Astrocyte of the cerebellum (primary cell): ENCODE measurements around the gene MAN2B2.

Experiments used
- DNase-seq: peaks from one replicate; pipeline ENCODE4 v3.0.0-alpha.2; 2011; ENCODE audit warnings: low read depth
- H3K4me3 ChIP-seq: 2 replicates; pipeline ENCODE4 v1.5.1; 2011; ENCODE audit warnings: mild to moderate bottlenecking, low read depth, low read length, moderate library complexity
- in situ Hi-C: cut with HindIII; loops from 2 replicates; pipeline ENCODE4 v1.10.0; 2017; ENCODE audit warnings: low sequenced_read_pairs
- TF ChIP-seq, protein P1 (sequence below): IDR thresholded peaks from 2 replicates; pipeline ENCODE4 v1.5.1; 2012; ENCODE audit warnings: low read length, low read depth, moderate library complexity, mild to moderate bottlenecking; ENCODE audit errors: missing control alignments

Gene MAN2B2

GRCh38 chr4:6612961-6613675 is 38.1 kb downstream of the MAN2B2 start:
- H3K4me3 ChIP-seq: no peak overlapping the region
- TF ChIP-seq, protein P1, sequence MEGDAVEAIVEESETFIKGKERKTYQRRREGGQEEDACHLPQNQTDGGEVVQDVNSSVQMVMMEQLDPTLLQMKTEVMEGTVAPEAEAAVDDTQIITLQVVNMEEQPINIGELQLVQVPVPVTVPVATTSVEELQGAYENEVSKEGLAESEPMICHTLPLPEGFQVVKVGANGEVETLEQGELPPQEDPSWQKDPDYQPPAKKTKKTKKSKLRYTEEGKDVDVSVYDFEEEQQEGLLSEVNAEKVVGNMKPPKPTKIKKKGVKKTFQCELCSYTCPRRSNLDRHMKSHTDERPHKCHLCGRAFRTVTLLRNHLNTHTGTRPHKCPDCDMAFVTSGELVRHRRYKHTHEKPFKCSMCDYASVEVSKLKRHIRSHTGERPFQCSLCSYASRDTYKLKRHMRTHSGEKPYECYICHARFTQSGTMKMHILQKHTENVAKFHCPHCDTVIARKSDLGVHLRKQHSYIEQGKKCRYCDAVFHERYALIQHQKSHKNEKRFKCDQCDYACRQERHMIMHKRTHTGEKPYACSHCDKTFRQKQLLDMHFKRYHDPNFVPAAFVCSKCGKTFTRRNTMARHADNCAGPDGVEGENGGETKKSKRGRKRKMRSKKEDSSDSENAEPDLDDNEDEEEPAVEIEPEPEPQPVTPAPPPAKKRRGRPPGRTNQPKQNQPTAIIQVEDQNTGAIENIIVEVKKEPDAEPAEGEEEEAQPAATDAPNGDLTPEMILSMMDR: no peak
- no peak for DNase-seq
- in situ Hi-C loops: no loop called here

DNA sequence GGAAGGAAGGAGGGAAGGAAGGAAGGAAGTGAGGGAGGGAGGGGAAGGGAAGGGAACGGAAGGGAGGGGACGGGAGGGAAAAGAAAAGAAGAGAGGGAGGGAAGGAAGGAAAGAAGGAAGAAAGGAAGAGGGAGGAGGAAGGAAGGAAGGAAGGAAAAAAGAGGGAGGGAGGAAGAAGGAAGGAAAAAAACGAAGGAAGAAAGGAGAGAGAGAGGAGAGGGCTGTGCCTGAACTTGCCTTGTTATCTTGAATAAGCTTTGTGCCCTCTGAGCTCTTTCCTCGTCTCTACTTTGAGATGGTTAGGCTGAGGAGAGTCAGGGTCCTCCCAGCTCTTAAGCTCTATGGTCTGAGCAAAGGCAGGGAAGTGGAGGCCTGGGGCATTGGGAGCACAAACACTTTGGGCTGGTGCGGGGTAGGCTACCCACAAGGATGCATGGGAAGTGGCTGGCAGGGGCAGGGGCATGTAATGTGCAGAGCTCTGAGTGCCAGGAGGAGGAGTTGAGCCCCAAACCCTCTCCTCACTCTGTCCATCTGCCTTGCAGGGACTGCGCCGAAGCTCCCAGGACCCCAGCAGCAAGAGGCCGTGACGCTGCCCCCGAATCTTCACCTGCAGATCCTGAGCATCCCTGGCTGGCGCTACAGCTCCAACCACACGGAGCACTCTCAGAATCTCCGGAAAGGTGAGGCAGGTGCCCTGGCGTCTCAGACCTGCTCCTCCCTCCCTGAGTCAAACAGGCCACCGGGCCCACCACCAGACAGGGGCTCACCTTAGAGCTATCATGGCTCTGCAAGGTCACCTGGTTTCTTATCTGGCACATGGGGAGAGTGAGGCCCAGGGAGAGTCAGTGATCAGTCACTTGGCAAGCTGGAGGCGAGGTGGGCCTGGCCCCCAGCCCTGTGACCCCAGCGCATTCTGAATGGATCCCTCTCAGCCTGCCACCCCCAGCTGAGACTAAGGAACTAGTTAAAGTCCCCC is 39.0 kb downstream of the MAN2B2 start:
- no peak overlapping the region for H3K4me3 ChIP-seq
- no peak for DNase-seq
- in situ Hi-C loops: no loop called here
- TF ChIP-seq, protein P1: no peak

DNA sequence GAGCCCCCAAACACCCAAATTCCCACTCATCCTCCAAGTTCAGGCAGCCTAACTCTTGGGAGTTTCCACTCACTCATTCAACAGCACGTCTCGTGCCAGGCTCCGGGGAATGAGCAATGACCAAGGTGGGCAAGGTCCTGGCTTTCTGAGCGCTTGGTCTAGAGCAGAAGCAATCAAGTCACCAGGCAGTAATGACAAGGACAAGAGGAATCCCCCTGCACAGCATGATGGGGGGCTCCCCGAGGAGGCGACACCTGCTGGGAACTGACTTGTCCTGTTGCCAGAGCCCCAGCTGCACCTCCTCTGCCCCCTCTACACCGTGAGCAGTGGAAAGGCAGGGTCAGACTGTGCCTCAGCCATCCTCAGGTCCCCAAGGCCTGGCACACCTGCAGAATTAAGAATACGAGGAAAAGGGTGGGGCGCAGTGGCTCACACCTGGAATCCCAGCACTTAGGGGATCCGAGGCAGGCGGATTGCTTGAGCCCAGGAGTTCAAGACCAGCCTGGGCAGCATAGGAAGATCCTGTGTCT is 39.8 kb downstream of the MAN2B2 start:
- in situ Hi-C loops: no loop called here
- H3K4me3 ChIP-seq: no peak overlapping the region
- DNase-seq: no peak
- TF ChIP-seq, protein P1: no peak

DNA sequence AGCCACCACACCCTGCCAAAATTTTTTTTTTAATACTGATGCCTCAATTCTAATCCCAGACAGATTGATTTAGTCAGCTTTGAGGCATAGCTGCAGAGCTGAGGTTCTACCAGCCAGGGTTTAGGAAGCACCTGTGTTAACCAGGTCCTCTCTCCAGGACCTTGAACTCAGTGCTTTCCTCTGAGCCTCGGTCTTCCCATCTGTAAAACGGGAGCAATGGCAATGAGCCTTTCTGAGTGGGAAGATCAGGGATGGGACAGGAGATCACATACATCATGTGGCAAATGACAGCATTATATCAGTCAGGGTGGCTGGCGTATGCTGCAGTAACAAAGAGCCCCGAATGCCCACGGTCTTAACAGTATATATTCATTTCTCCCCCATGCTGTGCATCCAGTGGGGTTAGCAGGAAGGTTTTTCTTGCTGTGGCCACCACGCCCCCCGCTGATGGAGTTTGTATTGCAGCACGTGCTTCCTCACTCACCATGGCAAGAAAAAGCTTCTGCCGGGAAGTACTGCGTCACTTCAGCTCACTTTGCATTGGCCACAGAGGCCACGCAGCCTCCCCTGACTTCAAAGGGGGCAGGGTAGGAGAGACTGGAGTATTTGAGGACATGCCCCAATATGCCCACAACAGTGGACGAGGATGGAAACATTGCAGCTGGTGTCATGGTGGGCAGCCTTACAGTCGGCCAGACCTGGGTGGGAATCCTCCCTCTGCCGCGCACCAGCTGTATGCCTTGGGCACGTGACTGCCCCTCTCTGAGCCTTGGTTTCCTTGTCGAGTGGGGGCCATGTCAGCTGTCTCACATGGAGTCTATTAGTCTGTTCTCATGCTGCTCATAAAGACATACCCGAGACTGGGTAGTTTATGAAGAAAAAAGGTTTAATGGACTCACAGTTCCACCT is 41.4 kb downstream of the MAN2B2 start:
- no peak for DNase-seq
- in situ Hi-C loops: no loop called here
- no peak overlapping the region for H3K4me3 ChIP-seq
- TF ChIP-seq, protein P1: no peak

- DNase-seq: no peak
- in situ Hi-C loops: no loop called here
- no peak overlapping the region for H3K4me3 ChIP-seq
- TF ChIP-seq, protein P1: no peak
Measured at GRCh38 chr4:6617246-6617645, 42.3 kb downstream of the MAN2B2 start.
